Measurements from ENCODE around the gene SLC25A22. TPM values are rescaled to one million over a fixed set of nuclear protein-coding genes. Genes with fewer than 3 reads are reported as not detected.

SLC25A22 gene
- total RNA-seq, 6 experiments from 2014 or later = 39.7 to 47.3 (median 42.9) TPM

DNA sequence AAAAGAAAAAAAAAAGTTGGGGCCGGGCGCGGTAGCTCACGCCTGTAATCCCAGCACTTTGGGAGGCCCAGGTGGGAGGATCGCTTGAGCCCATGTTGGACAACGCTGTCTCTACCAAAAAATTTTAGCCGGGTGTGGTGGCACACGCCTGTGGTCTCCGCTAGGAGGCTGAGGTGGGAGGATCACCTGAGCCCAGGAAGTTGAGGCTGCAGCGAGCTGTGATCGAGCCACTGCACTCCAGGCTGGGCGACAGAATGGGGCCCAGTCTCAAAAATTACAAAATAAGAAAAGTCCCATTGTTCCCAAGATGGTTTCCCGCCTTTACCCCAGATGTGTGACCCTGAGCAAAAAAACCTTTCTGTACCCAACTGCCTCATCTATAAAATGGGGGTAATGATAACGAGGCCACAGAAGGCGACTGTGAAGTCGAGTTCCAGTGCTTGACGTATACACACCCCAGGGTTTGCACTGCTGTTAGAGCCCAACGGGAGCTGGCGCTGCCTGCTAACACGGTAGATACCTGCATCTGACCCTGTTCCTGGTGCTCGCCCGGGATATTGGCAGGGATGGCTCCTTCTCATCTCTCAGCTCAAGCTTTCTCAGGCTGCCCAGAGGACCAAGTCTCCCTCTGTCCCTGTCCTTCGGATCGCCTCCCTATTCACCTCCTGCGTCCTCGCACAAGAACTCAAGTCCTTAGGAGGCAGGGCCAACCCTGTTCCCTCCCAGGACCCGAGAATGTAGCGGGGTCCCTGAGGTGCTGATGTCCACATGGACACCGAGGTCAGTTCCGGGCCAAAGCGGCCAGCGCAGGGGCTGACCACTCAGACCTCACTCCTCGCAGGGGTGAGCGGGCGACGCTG lies 10.6 kb upstream of the SLC25A22 start:
- H3K9me3 Mint-ChIP-seq = no peaks in the 10 kb centered on the region
- H3K4me1 Mint-ChIP-seq (ENCODE audit: low read depth) = peaks cover 38% of the 10 kb centered on the region
- peak; percentile 69 for DNase-seq
- peaks cover 14% of the 10 kb centered on the region for H3K27me3 Mint-ChIP-seq (ENCODE audit: insufficient read depth)
- peak overlapping the region; percentile 100 for H3K27ac Mint-ChIP-seq
- H3K4me3 Mint-ChIP-seq = peak overlapping the region; percentile 98
- no peak for TF ChIP-seq CTCF (IDR thresholded peaks at IDR 0.05)
- H3K36me3 Mint-ChIP-seq (ENCODE audit: low read depth) = peaks cover 30% of the 10 kb centered on the region

GRCh38 chr11:804599-804964 lies 6.5 kb upstream of the SLC25A22 start:
- Mint-ChIP-seq H3K4me3 (peak overlapping the region; percentile 85), H3K36me3 (ENCODE audit: low read depth) (peaks cover 4% of the 10 kb centered on the region), H3K27me3 (ENCODE audit: insufficient read depth) (peaks cover 2% of the 10 kb centered on the region; the same call in 1 of the 2 replicates), H3K9me3 (no peaks in the 10 kb centered on the region), H3K4me1 (ENCODE audit: low read depth) (peaks cover 18% of the 10 kb centered on the region), H3K27ac (peak overlapping the region; percentile 52; the same call in 1 of the 2 replicates)
- no peak for DNase-seq
- no peak for TF ChIP-seq CTCF (IDR thresholded peaks at IDR 0.05)

- DNase-seq = no peak
- H3K9me3 Mint-ChIP-seq = no peaks in the 10 kb centered on the region
- 0 out of 2 replicates have a peak overlapping the region, but pooled peaks have one; percentile 52 for H3K27ac Mint-ChIP-seq
- H3K27me3 Mint-ChIP-seq (ENCODE audit: insufficient read depth) = peaks cover 2% of the 10 kb centered on the region; the same call in 1 of the 2 replicates
- peaks cover 16% of the 10 kb centered on the region for H3K4me1 Mint-ChIP-seq (ENCODE audit: low read depth)
- H3K36me3 Mint-ChIP-seq (ENCODE audit: low read depth) = peaks cover 2% of the 10 kb centered on the region
- H3K4me3 Mint-ChIP-seq = peak overlapping the region; percentile 85
- TF ChIP-seq CTCF (IDR thresholded peaks at IDR 0.05) = no peak
Measured at GRCh38 chr11:803770-804598, 5.9 kb upstream of the SLC25A22 start.

DNA sequence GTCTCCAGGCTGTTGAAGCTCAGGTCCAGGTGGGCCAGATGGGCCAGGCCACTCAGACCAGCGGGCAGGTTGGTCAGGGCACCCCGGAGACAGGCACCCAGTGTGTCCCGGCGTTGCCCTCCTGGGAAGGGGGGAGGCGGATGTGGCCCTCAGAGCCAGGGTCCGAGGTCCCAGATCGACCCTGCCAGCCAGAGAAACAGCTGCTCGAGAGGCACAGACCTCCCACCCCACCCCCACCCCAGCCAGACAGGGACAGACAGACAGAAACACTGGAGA lies 5.3 kb upstream of the SLC25A22 start:
- Mint-ChIP-seq H3K27me3 (ENCODE audit: insufficient read depth) (peaks cover 2% of the 10 kb centered on the region; the same call in 1 of the 2 replicates), H3K27ac (no peak overlapping the region), H3K36me3 (ENCODE audit: low read depth) (no peaks in the 10 kb centered on the region; the same call in 1 of the 2 replicates), H3K4me1 (ENCODE audit: low read depth) (peaks cover 12% of the 10 kb centered on the region), H3K4me3 (peak overlapping the region; percentile 85; the same call in 1 of the 2 replicates), H3K9me3 (no peaks in the 10 kb centered on the region)
- DNase-seq = no peak
- TF ChIP-seq CTCF (IDR thresholded peaks at IDR 0.05) = no peak

DNA sequence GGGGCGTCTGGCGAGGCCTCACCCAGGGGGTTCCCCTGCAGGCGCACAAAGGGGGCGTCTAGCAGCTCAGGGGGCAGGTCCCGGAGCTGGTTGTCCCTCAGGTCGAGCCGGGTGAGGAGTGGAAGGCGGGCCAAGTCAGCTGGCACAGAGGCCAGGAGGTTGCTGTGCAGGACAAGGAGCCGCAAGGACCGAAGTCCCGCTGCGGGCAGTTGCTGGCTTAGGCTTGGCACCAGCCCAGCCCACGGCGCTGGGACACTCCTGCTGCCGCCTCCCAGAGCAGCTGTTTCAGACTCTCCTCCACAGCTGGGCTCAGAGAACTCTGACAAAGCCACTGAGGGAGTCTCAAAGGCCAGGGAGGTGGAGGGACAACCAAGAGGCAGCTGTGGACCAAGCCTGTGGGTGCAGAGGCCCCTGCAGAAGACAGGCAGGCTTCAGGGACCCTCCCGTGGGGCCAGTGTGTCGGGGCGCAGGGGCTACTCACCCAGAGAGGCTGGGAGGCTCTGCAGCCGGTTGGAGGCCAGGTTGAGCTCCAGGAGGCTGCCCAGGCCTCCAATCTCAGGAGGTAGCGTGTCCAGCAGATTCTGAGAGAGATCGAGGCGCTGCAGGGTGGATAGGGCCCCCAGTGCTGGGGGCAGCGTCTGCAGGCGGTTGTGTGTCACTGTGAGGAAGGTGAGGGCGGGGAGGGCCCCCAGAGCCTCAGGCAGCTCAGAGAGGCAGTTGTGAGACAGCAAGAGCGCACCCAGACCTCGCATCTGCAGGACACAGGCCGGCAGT lies 4.8 kb upstream of the SLC25A22 start:
- H3K27me3 Mint-ChIP-seq (ENCODE audit: insufficient read depth) = peaks cover 2% of the 10 kb centered on the region; the same call in 1 of the 2 replicates
- DNase-seq = no peak
- peaks cover 10% of the 10 kb centered on the region for H3K4me1 Mint-ChIP-seq (ENCODE audit: low read depth)
- no peaks in the 10 kb centered on the region for H3K9me3 Mint-ChIP-seq
- no peak for TF ChIP-seq CTCF (IDR thresholded peaks at IDR 0.05)
- no peak overlapping the region for H3K27ac Mint-ChIP-seq
- H3K4me3 Mint-ChIP-seq = no peak overlapping the region; the same call in 1 of the 2 replicates
- H3K36me3 Mint-ChIP-seq (ENCODE audit: low read depth) = no peaks in the 10 kb centered on the region; the same call in 1 of the 2 replicates
